Neural crest cell (in vitro differentiated cells): Measurements from ENCODE around the gene LSAMP. TPM values are rescaled to one million over a fixed set of nuclear protein-coding genes. Genes with fewer than 3 reads are reported as not detected.

Experiments
- DNase-seq: peaks from one replicate; pipeline ENCODE4 v3.0.0; 2021; ENCODE audit warnings: low read depth, mixed read lengths, low spot score
- H3K27ac Mint-ChIP-seq: one replicate; pipeline ENCODE4 v1.8.0; 2021; ENCODE audit warnings: mild to moderate bottlenecking, mixed read lengths; ENCODE audit not compliant: unreplicated experiment
- H3K27me3 Mint-ChIP-seq: 2 replicates; pipeline ENCODE4 v1.8.0; 2021; ENCODE audit warnings: low read depth, mild to moderate bottlenecking, mixed read lengths
- H3K36me3 Mint-ChIP-seq: 2 replicates; pipeline ENCODE4 v1.8.0; 2021; ENCODE audit warnings: low read depth, mild to moderate bottlenecking, mixed read lengths
- H3K4me1 Mint-ChIP-seq: 2 replicates; pipeline ENCODE4 v1.8.0; 2021; ENCODE audit warnings: mixed read lengths
- H3K4me3 Mint-ChIP-seq: one replicate; pipeline ENCODE4 v1.8.0; 2021; ENCODE audit warnings: mild to moderate bottlenecking, mixed read lengths
- H3K9me3 Mint-ChIP-seq: 2 replicates; pipeline ENCODE4 v1.8.0; 2021; ENCODE audit warnings: mixed read lengths
- CTCF ChIP-seq: fragments of 200-600 bp; sonication (generic); conservative IDR thresholded peaks from 2 replicates; pipeline ENCODE4 v1.5.0; 2021; ENCODE audit warnings: antibody characterized with exemption, mild to moderate bottlenecking
- total RNA-seq: library from RNA; stranded (reverse); gene quantifications from 2 replicates; pipeline ENCODE4 v1.2.1, GENCODE V29; 2021

Gene LSAMP
- total RNA-seq, 1 donor from 2014 or later: 36.7 TPM

GRCh38 chr3:116124166-116124565, 321.1 kb downstream of the LSAMP start:
- Mint-ChIP-seq H3K27me3 (no peaks in the 10 kb centered on the region), H3K36me3 (no peaks in the 10 kb centered on the region), H3K4me1 (peaks cover 5% of the 10 kb centered on the region), H3K27ac (no peak overlapping the region), H3K4me3 (no peak overlapping the region), H3K9me3 (no peaks in the 10 kb centered on the region)
- TF ChIP-seq CTCF: no peak
- no peak for DNase-seq

GRCh38 chr3:116118475-116119169, 326.7 kb downstream of the LSAMP start:
- H3K27me3 Mint-ChIP-seq: no peaks in the 10 kb centered on the region
- H3K36me3 Mint-ChIP-seq: no peaks in the 10 kb centered on the region
- no peaks in the 10 kb centered on the region for H3K4me1 Mint-ChIP-seq
- no peak for DNase-seq
- no peak overlapping the region for H3K27ac Mint-ChIP-seq
- peaks cover 2% of the 10 kb centered on the region for H3K9me3 Mint-ChIP-seq
- no peak for TF ChIP-seq CTCF
- no peak overlapping the region for H3K4me3 Mint-ChIP-seq

GRCh38 chr3:116114586-116114985, 330.7 kb downstream of the LSAMP start:
- H3K27me3 Mint-ChIP-seq: no peaks in the 10 kb centered on the region

GRCh38 chr3:116112696-116113095, 332.6 kb downstream of the LSAMP start:
- Mint-ChIP-seq H3K4me3 (no peak overlapping the region), H3K4me1 (no peaks in the 10 kb centered on the region), H3K9me3 (peaks cover 2% of the 10 kb centered on the region), H3K36me3 (no peaks in the 10 kb centered on the region), H3K27ac (no peak overlapping the region), H3K27me3 (no peaks in the 10 kb centered on the region)
- TF ChIP-seq CTCF: no peak
- DNase-seq: no peak

More at GRCh38 chr3:116114586-116114985, 330.7 kb downstream of the LSAMP start:
- no peak overlapping the region for H3K27ac Mint-ChIP-seq
- no peaks in the 10 kb centered on the region for H3K4me1 Mint-ChIP-seq
- no peaks in the 10 kb centered on the region for H3K36me3 Mint-ChIP-seq
- DNase-seq: no peak
- peaks cover 2% of the 10 kb centered on the region for H3K9me3 Mint-ChIP-seq
- TF ChIP-seq CTCF: no peak
- H3K4me3 Mint-ChIP-seq: no peak overlapping the region

- Mint-ChIP-seq H3K4me3 (no peak overlapping the region), H3K27ac (no peak overlapping the region), H3K36me3 (no peaks in the 10 kb centered on the region), H3K4me1 (no peaks in the 10 kb centered on the region), H3K27me3 (no peaks in the 10 kb centered on the region), H3K9me3 (peaks cover 2% of the 10 kb centered on the region)
- TF ChIP-seq CTCF: no peak
- no peak for DNase-seq
Observed at GRCh38 chr3:116111765-116112164, 333.5 kb downstream of the LSAMP start.
